GM18511 (cell line): Measurements from ENCODE around the gene SHISA3.

Source experiments
- ATAC-seq: cut with Tn5 transposase; IDR thresholded peaks from one replicate; pipeline ENCODE4 v1.9.1; 2021; ENCODE audit warnings: mild to moderate bottlenecking, moderate library complexity; ENCODE audit not compliant: unreplicated experiment

Gene SHISA3

GRCh38 chr4:42391355-42391664 lies 6.0 kb upstream of the SHISA3 start:
- peak; percentile 7 for ATAC-seq

DNA sequence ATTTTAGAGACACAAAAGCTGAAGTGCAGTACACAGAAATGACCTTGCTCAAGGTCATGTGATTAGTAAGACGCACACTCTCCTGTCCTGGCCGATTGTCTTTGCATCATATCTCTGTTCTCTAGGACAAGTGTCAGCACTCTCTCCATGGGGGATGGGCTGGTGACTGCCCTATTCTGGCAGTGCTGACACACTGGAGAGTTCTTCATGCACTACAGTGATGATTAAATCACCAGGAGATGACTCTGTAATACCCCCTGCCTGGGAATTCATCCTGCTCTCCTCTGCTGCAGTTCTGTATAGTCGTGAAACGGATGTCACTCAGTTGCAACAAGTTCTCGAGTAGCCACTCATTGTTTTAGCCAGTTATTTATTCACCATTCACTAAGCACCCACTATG lies 5.3 kb upstream of the SHISA3 start:
- no peak for ATAC-seq

DNA sequence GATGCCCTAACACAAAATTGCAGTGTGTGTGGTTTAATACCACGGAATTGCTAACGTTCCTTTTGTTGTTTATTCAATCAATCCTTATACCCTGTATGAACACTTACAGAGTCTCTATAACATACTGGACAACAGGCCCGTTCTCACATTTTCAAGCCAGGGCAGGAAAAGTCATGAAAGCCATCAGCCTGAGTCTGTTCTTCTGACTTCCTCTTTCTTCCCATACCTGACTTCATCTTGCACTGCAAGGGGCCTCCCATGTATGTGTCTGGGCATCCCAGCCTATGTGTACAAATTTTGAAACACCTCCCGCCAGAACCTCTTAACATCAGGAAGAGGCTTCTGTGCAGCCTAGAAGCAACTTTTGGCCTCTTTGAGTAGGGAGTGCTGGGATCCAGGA lies 4.9 kb upstream of the SHISA3 start:
- no peak for ATAC-seq

DNA sequence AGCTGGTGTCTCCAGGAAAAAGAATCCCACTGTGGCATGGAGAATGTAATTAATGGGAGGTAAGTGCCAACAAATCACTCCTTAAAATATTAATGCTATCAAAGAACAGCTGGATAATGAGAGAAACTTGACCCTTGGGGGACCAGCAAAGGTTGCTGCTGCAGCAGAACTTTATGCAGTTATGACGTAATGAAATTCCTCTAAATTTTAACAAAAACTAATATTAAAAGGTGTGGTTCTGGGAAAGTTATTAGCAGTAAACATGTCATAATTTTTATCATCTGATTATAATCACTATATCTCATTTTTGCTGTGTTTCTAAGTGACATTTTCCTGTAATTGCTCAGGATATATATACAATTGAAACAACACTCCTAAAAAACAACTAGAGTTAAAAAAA lies 1.7 kb upstream of the SHISA3 start:
- ATAC-seq: no peak

- no peak for ATAC-seq
Measured at GRCh38 chr4:42396361-42396751, 932 bp upstream of the SHISA3 start.

- ATAC-seq: peak; percentile 34
Measured at GRCh38 chr4:42397635-42398170, 415 bp downstream of the SHISA3 start.

GRCh38 chr4:42398171-42398870 lies 1.0 kb downstream of the SHISA3 start:
- ATAC-seq: peak; percentile 33

GRCh38 chr4:42398871-42399331 lies 1.6 kb downstream of the SHISA3 start:
- ATAC-seq: no peak

DNA sequence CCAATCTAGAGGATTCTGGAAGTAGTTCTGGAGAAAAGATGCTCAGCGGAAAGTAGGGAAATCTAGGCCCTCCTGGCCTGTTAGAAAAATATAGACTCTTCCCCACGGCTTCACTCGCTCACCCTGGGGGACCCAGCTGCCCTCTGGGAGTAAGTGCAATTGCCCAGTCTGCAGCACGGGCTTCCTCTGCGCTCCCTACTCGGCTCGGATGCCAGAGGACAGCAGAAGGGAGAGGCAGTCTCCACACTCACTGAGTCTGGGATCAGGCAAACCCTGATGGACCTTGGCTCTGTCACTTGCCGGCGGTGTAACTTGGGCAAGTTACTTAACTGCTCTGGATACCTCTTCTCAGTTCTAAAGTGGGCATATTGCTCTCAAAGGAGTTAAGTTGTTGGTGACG lies 2.1 kb downstream of the SHISA3 start:
- no peak for ATAC-seq

- ATAC-seq: no peak
Measured at GRCh38 chr4:42401171-42401570, 3.9 kb downstream of the SHISA3 start.

DNA sequence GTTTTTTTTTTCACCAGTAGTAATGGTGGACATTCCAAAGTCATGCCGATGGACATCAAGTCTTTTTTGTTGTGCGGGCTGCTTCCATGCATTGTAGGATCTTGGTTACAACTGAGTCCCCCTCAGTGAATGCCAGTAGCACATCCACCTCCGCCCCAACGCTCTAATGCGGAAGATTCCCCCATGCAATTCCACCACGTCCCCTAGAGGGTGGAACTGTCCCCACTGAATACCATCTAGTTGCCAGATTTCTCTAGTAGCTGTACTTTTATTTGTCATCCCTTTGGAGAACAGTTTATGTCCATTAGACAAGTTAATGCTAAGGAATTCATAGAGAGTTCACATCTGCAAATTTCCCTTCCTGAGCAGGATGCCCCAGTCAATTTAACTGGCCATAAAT lies 6.7 kb downstream of the SHISA3 start:
- ATAC-seq: no peak

DNA sequence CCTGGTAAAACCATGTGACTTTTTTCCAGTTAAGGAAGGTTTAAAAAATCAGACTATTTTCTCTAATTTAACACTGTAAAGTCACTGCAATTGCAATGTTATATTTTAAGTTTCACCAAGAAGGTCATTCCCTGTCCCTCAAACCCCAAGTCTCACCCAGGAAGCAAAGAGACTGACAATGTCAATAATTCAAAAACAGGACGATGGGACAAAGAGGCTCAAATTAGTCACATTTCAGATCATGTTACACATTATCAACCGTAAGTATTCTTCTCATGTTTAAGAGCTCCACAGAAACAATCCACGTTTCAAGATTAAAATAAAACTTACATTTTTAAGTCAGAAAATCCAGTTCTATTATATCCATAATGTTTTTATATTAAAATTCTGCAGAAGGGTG lies 13.2 kb downstream of the SHISA3 start:
- no peak for ATAC-seq

GRCh38 chr4:42411803-42412202 lies 14.5 kb downstream of the SHISA3 start:
- no peak for ATAC-seq

GRCh38 chr4:42412251-42412650 lies 15.0 kb downstream of the SHISA3 start:
- ATAC-seq: no peak

GRCh38 chr4:42415281-42415680 lies 18.0 kb downstream of the SHISA3 start:
- no peak for ATAC-seq

DNA sequence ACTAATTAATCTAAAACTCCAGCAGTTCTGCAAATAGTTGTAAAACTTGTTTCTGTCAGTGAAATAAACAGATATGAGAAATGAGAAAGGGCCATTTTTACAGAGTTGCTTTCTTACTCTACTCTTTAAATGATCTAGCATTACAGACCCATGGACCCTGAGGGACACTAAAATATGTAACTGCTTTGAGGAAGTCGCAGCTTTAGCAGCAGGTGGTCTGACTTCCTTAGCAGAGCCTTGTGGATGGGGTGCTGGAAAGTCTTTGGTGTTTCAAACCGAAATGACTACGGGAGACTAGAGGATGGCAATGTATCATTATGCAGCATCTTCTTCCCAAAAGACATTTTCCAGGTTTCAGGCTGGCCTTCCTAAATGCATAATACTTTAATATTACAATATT lies 18.7 kb downstream of the SHISA3 start:
- no peak for ATAC-seq

DNA sequence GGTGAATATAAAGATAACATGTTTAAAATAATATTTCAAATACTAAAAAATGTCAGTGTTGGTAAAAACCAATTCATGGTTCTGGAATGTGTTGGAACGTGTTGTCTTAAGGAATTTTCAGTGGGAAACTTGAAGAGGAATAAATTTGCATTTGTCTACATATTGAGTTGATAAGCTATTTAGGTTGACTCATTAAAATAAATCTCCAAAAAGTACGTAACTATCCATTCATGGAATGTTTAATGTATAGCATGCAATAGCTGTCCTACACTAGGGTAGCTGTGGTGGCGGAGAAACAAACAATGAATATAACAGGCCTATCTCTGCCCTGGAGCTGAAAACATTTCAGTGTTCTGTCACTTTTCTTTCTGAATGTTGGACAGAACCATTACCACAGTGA lies 20.3 kb downstream of the SHISA3 start:
- no peak for ATAC-seq

DNA sequence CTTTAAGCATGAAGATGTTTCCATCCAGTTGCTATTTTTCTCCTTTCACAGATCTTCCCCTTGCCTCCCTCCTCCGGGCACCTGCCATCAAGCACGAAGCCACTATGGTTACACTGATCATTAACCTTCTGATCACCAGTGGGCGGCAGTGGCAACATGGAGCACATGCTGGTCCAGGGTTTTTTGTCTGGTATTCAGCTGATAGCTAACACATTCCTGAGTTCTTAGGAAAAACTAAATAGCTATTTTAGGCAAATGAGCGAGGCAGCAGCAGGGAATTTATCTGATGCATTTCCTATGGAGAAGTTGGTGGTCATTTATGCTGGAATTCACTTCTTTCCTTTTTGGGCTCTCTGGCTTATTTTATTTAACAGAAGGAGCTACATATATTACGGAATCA lies 22.9 kb downstream of the SHISA3 start:
- ATAC-seq: no peak

- no peak for ATAC-seq
Measured at GRCh38 chr4:42425146-42426065, 28.1 kb downstream of the SHISA3 start.

DNA sequence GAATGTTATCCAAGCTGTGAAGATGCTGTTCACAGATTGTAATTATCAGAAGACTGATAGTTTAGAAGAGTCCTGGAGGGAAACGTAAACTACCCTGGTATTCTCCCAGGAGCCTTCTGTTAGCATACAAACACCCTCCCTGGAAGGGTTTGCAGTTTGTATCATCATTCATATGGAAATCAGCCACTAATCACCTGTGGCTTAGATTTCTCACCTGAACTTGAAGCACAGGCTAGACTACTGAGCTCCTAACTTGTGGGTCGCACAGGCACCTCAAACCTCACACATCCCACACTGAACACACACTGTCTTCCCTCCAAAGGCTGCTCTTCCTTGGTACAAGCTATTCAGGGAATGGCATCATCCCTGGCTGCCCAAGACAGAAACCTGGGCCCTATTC lies 30.7 kb downstream of the SHISA3 start:
- no peak for ATAC-seq

GRCh38 chr4:42436928-42437565 lies 39.8 kb downstream of the SHISA3 start:
- ATAC-seq: no peak

DNA sequence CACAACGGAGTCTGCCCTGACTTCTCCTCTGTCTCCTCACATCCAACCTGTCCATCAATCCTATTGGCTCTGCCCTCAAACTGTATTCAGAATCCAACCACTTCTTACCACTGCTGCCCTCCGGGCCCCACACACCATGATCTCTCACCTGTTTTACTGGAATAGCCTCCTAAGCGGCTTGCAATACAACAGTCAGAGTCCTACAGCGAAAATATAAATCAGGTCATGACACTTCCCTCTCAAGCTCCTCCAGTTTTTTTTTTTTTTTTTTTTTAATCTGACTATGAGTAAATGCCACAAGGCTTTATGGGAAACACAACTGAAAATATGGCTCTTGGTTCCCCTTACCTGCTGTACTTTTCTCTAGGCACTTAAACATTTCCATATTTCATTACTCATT lies 42.8 kb downstream of the SHISA3 start:
- no peak for ATAC-seq
